Measurements from ENCODE around the gene RHBDD1.

The RHBDD1 gene

DNA sequence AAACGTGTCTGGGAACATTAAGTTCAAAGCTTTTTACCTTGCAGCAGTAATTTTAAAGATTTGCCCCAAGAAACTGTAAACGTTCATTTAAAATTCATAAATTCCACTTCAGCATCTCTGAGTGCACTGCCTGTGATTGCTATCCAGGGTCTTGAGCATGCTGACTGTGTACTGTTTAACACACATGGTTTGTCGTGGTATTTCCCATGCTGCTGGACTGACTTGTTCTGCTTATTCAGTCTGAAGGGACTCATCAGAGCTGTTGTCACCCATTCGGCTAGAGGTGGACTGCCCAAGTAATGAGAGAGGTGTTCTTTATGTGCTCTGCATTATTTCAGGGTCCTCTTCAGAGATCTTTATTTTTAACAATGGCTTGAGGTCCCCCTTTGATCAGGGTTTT is 53.1 kb downstream of the RHBDD1 start:
- FAIRE-seq, result no peak

DNA sequence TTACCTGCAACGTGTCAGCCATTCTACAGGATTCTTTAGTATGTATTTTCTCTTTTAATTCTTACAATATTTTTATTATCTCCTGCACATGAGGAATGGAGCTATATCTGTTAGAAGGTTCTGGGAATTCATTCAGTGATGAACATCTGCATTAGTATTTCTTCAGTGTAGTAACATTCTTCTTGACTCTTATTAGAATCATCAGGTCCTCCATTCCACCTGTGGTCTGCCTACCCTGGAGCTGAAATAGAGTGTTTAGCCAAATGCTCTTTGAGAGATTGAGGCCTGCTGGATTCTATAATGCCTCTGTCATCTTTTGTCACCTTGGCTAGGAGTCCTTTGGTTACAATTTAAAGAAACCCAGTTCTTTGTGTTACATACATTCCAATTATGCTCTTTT is 54.4 kb downstream of the RHBDD1 start:
- no peak for FAIRE-seq

DNA sequence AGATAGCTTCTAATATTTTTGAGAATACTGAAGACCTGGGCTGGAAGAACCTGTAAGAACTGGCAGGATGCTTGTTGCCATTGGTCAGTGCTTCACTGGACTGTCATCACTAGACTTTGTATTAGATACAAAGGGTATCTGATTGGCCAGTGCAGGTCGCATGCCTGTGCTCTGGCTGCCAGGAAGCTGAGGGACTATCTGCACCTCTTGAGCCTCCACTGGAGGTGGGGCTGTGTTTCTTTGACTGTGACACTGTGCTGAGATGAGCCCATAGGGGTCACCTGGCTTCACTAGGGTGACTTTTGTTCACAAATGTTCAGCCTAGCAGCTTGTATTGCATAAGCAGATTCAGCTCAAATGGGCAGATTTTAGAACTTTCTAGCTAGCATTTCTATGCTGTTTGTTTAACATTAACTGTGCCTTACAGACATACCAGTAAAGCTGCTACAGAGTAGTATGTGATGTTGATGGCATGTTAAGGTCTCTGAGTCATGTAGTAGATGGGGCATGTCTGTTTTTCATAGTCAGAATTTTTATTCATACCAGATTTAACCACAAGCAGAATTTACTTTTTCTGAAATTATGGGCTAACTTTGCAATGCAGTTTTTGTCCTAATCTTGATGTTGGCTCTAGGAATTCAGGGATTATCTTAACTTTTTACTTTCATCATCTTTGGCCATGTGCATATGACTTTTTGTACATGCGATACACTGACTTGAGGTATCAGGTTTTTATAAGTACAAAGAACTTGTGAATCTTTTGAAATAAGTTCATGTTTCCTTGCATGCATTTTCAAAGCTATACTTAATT is 56.1 kb downstream of the RHBDD1 start:
- FAIRE-seq, result no peak

DNA sequence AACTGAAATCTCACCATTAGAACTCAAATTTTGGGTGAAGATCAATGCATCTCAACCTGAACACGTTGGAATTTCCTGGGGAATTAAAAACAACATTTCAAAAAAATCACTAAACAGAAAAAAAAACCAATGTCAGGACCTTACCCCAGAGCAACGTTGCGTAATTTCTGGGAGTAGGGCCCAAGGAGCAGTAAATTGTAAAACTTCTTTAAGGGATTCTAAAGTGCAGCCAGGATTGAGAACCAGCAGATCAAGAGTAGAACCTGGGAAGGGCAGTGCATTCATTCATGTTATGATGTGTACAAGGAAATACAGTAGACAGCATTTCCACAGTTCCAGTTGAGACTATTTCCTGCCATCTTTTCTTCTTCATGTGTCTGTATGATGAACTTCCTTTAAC is 56.9 kb downstream of the RHBDD1 start:
- FAIRE-seq, result no peak

DNA sequence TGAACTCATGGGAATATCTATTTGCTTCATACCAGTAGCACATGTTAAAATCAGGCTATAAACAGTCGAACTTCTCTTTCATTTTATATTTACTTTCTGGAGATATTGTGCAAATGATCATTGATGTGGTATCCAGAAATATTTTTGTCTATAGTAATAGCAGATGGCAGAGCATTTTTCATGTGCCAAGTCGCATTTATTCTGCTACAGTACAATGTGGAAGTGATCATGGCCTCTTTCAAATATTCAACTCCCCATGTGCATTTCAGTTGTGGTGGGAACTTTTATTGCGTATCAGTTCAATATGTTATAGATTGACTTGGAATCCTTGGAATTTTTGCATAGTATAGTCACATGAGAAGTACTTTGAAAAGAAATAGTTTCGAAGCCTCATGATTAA is 57.4 kb downstream of the RHBDD1 start:
- FAIRE-seq, result no peak

DNA sequence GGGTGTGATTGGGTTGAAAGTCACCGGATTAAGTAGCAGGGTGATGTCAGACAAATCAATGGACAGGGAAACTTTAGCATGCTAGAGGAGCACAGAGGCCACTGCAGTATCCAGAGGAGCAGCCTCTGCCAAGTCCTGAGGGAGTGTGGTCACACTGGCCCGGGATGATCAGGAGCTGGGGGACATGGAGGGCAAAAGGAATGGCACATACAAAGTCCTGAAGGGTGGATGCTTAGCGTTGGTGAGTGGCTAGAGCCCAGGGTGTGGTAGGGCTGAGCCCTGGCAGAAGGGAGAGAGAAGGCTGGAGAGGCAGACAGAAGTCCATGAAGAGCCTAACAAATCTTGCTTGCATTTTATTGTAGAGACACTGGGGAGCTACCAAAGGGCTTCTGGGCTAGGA is 58.9 kb downstream of the RHBDD1 start:
- no peak for FAIRE-seq

DNA sequence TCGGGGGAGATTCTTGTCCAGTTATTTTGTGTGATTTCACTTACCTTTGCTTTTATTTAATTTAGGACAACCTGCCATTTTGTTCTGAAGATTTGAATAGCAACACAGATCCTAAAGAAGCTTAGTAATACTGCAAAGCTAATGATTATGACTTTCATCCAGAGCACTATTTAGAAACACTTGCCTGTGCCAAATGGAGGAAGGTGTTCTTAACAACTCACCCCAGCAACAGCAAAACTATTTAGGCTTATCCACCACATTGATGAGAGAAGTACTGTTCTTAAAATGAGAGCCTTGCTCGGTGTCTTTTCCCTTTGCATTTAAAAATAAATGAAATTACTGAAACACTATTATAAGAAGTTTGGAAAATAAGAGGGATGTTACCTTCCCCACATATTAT is 59.7 kb downstream of the RHBDD1 start:
- no peak for FAIRE-seq

DNA sequence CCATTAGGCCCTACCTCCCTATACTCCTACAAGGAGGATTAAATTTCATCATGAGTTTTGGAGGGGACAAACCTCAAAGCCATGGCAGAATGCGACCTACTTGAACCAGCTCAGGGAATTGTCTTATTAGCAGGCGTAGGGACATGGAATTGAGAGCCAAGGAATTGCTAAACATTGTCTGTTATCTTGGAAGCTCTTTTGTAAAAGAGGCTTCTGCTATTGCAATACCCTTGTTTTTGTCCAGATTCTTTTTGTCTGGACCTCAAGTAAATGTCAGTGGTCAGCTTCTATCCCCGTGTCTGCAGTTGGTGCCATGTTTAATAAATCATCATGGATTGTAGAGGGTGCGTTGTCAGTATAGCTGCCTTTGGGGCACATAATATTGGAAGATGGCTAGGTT is 62.3 kb downstream of the RHBDD1 start:
- no peak for FAIRE-seq

DNA sequence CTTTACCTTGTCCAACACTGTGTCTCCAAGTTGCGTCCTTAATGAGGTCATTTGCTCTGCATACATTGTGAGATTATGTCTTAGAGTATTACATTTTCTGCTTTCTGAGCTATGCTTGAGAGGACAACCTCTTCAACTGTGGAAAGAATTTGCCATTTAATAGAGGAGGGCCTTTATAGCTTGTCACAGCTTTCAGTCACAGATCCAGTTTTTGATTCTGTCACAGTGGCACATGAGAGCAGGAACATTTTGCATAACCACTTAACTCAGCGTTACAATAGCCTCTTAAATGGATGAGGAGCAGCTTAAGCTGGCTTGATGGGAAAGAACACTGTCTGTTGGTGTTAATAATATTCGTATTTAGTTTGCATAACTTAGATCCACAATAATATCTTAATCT is 63.0 kb downstream of the RHBDD1 start:
- FAIRE-seq, result no peak

DNA sequence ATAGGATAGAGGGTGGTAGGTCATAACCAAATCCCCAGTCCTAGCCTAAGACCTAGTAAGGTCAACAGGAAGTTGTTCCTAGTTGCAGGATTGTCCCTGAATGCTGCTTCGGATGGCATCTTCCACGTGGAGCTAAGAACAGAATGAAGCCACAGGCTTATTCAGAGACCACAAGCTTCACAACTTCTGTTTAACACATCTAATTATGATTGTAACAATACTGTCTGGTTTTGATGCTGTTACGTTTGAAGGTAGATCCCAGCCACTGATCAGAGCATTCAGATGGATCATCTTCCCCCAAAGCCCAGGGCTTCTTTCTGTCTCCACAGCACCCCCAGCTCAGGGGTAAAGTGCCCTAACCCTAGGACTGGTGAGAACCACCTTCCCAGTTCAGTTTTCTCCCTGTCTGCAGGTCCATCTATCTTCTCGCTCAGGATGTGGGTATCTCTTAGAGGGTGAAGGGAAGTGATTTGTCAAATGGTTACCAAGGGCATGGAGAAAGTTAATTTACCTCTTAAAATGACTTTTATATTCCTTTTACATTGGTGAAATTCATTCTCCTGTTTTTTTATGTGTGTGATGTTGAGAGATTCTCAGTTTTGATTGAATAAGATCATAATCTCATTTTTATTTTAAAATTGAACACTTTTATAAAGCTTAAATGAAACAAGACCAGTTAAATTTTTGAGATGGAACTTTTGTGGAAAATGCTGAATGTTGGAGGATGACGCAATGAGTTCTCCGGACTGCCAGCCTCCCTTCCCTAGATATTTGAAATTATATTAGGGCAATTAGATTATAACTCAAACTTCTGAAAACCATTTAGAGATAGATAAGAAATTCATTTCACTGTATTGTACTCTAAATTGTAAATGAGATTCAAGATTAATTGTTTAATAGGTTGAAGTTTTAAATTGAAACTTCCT is 66.5 kb downstream of the RHBDD1 start:
- no peak for FAIRE-seq

DNA sequence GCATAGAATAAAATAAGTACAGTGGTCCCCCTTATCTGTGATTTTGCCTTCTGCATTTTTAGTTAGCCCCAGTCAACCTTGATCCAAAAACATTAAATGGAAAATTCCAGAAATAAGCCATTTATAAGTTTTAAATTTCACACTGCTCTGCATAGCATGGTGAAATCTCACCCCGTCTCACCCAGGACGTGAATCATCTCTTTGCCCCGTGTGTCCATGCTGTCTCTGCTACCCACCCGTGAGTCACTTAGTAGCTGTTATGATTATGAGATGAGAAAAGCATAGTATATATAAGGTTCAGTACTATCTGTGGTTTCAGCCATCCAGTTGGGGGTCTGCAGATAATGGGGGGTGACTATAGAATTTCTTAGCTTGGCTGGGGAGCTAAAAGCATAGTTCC is 67.3 kb downstream of the RHBDD1 start:
- no peak for FAIRE-seq

DNA sequence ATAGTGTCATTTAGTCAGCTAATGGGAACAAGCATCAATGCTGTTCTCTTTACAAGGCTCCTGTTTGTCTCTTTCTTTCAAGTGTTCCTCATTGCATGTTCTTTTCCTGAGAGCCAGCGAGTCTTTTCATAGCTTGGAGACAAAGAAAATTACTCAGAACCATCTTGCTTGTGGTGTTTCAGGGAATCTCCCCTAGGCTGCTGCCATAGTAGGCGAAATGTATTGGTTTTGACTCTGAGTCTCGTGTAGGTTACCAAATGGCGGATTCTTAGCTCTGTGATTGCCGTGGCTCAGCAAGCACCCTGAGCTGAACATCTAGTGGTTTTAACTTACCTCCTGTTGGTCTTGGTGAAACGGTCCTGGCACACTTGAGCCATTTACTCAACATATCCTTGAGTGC is 68.7 kb downstream of the RHBDD1 start:
- FAIRE-seq, result no peak

DNA sequence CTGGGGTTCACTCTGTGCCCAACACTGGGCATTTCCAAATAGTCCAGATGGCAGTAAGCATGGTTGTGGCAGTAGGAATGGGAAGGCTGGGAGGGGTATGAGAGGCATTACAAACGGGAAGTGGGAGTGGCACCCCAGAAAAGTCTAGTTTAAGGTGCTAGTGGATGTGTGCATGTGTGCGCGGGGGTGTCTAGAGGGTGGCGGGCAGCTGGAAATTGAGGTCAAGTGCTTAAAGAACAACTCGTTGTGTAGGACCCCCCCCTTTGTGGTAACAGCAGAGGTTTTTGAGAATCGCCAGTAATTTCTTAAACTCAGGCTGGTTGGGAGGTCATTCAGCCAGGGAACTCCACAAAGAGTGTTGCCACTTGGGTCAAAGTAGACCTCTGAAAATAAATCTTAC is 69.9 kb downstream of the RHBDD1 start:
- FAIRE-seq, result no peak

DNA sequence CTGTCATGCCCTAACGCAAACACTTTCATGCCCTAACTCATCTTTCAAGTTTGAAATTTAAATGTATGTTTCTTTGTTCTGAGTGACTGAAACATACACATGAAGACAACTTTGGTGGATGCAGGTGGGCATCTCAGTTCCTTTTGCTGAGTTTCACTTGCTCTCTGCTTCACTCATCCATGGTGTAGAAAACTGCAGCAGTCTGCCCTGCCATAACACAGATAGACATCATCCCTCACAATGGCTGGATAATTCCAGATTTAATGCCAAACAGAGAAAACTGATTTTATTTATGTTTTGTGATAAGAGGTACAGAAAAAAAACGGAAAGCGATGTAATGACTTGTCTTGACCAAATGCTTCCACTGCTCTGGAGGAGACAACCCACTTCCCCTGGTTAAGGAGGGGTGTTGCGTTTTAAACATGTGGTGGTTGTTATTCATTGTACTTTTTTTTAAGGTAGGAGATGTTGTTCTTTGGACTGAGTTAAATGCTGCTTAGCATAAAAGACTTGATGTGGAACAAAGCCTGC is 70.4 kb downstream of the RHBDD1 start:
- FAIRE-seq, result no peak

DNA sequence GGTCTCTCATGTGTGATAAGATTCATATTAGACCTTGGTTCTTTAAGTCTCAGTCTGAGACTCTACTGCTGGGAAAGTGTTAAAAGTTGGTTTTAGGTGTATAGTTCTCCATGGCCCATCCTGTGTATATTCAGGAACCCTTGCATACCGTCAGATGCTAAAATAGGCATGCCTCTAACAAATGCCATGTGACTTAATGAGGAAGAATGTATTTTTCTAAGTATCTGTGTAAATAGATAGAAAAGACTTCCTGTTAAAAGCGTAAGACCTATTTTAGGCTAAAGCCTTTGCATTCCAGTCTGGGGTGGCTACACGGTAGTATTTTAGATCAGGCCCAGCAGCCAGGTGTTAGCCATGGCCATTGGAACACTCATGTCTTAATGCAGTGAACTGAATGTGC is 73.3 kb downstream of the RHBDD1 start:
- FAIRE-seq, result no peak

DNA sequence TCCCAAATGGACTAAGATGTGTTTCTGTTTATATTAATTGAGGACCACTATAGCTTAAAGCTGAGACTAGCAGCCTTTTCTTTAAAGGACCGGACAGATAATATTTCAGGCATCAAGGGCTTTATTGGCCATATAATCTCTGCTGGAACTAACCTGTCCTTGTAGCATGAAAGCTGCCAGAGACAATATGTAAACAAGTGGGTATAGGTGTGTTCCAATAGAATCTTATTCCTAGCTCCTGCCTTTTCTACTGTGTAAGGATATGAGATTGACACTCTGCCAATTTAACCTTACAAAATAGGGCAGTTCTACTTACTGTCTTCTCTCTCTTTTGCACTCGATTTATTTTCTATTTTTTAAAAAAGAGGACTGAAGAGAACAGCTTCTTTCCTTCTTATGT is 74.0 kb downstream of the RHBDD1 start:
- FAIRE-seq, result no peak

DNA sequence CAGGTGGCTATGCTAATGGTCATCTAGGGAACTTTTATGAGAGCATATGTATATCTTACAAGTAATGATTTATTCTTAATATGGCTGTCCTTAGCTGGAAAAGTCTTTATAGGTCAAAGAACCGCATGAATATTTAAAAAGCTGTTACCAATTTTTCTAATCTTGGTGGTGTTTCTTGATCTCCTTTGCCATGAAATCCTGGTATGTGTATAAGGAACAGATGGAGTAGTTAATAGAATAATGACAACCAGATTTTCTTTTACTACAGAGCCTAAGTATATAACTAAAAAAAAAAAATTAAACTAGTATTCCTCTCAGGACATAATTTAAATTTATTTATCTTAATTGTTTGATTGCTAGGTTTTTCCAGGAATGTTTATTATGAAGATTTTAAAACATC is 74.5 kb downstream of the RHBDD1 start:
- no peak for FAIRE-seq

DNA sequence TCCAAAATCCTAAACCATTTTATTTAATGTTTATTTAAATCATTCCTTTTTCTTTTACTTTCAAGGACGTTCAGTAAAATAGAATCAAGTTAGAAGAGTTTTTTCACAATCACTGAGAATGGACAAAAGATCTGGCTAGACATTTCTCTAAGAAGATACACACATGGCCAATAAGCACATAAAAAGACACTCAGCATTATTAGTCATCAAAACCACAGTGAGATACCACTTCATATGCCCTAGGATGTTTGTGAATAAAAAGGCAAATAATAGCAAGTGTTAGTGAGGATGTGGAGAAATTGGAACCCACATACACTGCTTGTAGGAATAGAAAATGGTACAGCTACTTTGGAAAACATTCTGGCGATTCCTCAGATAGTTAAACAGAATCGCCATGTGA is 76.1 kb downstream of the RHBDD1 start:
- no peak for FAIRE-seq

DNA sequence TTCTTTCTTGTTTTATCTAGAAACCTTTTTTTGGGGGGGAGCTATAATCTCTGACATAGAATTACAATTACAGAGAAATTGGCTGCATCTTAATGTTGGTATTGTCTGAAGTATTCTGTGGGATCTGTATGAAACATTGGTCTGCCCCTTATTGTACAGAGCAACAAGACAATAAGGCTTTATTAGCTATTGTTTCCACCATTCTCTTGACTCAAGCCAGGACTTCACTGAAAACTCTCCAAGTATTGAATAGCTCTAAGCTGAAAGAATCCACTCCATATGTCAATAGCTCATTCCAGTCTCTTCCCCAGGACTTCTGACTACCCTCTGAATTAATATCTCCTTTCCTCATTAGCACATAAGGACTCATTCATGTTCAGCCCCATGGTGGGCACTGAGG is 77.8 kb downstream of the RHBDD1 start:
- no peak for FAIRE-seq

DNA sequence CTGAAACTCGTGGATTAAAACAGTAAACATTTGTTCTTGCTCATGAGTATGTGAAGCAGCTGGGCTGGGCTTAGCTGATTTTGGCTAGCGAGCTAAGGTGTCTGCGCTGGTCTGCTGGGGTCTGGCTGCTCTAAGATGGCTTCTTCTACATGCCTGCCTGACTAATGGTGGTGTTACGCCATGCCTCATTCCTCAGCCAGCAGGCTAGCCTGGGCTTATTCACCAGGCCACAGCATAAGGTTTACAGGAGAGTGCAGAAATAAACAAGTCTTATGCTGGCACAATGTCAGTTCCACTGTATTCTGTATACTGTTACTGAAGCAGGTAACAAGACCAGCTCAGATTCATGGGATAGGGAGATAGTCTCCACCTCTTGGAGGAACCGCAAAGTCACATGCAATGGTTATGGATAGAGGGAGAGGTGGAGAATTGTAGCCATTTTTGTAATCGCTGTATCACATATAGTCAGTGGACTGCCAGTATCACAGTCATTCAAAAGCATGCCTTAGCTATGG is 80.0 kb downstream of the RHBDD1 start:
- FAIRE-seq, result no peak

DNA sequence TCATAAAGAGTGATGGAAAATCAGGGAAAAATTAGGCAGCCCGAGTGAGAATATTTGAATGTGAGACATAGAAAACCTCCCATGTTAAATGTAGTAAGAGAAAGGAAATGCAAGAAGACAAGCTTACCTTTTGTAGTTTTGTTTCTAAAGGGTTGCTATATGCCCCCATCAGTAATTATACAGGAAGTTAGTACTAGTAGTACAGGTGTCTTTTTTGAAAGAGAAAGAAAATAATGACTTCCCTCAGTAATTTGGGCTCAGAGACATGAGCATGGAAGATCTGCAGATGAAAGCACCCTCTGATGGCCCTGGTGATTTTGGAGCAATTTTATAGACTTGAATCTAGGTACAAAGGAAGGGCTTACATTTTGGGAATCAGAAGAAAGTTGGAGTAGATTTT is 80.8 kb downstream of the RHBDD1 start:
- FAIRE-seq, result no peak

DNA sequence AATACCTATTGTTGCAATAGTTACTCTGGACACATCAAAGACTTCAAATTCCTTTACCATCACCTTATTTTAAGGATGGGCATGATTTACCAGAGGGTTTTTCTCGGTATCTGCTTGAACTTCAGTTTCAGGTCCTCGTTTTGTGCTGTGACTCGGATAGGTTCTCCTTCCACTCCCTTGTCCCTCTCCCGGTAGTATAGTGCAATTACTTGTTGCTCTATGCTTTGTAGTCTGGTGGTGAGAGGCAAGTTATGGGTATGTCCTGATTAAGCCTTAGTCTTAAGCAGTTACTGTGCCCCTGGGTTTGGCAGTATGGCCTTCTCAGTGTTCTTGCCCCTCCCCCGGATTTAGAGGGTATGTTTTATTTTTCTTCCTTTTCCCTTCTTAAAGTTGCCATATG is 96.6 kb downstream of the RHBDD1 start:
- FAIRE-seq, result no peak

DNA sequence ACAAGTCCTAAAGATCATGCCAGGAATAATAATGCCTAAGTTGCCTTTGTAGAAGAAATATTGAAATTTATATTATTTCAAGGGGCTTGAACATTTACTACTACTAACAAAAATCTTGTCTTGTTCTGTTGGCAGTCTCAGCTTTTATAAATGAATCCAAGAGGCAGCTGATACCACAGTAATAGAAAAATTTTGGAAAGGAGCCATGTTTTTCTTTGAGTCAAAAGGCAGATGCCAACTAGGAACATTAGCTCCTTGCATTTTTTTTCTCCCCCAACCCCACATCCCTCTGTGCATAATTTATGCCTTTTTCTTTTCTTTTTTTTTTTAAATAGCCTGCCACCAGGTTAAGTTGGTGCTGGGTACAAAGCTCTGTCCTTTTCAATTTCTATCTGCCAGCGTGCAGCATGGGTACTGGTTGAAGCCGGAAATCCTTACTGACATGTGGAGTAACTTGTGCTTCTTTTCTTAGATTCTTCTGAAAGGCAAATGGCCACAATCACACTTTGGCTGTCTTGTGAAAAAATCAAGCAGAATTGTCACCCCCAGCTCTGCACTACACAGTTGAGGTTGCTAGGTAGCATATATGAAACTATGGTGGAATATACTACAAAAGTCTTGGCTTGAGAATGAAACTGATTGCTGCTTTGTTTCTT is 98.8 kb downstream of the RHBDD1 start:
- no peak for FAIRE-seq

All from G401.6 (cell line).